ES-I3 (cell line): Measurements from ENCODE around the gene CCDC112.
"Not testable (repeated sequence)": the region's sequence is repeated elsewhere in the genome, so short reads cannot be mapped to it uniquely, and the experiment has no call there.

Source experiments
- H3K36me3 ChIP-seq: 2 replicates; pipeline ENCODE4 v1.6.1; 2013; ENCODE audit warnings: mild to moderate bottlenecking, low read length, control low read depth, moderate library complexity; ENCODE audit not compliant: insufficient read depth
- H3K4me1 ChIP-seq: 2 replicates; pipeline ENCODE4 v1.6.1; 2013; ENCODE audit warnings: mild to moderate bottlenecking, control low read depth, low read length; ENCODE audit not compliant: insufficient read depth
- H3K9ac ChIP-seq: 2 replicates; pipeline ENCODE4 v1.6.1; 2013; ENCODE audit warnings: low read depth, mild to moderate bottlenecking, low read length, moderate library complexity
- H3K9me3 ChIP-seq: 2 replicates; pipeline ENCODE4 v1.6.1; 2013; ENCODE audit warnings: mild to moderate bottlenecking, low read length, moderate library complexity; ENCODE audit not compliant: control insufficient read depth, insufficient read depth

Gene CCDC112

DNA sequence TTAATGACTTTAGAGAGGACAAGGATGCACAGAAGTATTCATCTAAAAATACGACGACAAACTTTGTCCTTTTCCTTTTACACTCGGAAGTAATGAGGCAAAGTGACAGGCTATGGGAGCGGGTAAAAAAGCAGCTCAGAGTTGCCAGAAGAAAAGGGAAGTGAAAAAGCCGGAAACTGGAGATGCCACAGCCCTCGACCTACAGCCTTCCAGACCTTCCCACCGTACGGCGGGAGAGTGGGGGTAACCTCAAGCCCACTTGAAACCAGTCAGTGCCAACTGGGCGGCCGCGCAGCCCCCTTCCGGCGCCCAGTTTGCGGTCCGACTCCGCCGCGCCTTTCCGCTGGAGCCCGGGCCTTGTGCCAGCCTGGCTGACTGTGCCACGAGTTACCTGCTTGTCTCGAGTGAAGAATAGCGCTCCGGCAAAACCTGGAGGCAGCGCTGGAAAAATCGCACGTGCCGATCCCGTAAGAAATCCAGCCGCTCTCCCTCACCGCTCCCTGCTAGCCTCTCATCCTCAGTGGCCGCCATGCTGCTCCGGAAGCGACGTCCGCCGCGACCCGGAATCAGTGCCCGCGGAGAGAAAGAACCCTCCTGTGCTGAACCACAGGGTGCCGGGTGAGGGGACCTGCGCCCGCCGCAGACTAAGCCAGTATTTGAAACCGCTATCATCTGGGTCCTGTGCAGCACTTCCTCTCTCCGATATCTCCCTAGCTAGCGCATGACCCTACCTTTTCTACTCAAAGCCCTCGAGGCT is 34.0 kb downstream of the CCDC112 start, which contains the start of gene PGGT1B:
Gene PGGT1B (minus strand): TSS at position 557 of the 757 bp plus-strand sequence. CDS start 26 bp downstream, at position 531.
- Histone ChIP-seq H3K4me1 (0 out of 2 replicates have a peak, but pooled peaks cover 5% of the 10 kb centered on the region), H3K36me3 (no peaks in the 10 kb centered on the region), H3K9ac (peak within 1 kb of the TSS; percentile 89), H3K9me3 (no peaks in the 10 kb centered on the region)

DNA sequence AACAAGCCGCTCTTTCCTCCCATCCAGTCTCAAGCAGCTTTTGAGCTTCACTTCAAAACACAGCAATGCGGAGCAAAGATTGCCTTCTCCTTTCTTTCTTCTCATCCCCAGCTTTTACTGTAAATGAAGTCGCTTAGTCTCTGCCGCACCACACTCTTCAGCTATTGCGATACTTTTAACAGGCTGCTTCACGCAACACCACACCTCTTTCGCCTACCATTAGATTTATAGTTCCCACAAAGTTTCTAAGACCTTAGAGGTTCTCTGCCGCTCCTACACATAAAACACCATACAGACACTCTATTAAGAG is 34.5 kb downstream of the CCDC112 start:
- Histone ChIP-seq H3K4me1 (0 out of 2 replicates have a peak, but pooled peaks cover 5% of the 10 kb centered on the region), H3K9me3 (no peaks in the 10 kb centered on the region), H3K9ac (peak overlapping the region; percentile 89), H3K36me3 (no peaks in the 10 kb centered on the region)

DNA sequence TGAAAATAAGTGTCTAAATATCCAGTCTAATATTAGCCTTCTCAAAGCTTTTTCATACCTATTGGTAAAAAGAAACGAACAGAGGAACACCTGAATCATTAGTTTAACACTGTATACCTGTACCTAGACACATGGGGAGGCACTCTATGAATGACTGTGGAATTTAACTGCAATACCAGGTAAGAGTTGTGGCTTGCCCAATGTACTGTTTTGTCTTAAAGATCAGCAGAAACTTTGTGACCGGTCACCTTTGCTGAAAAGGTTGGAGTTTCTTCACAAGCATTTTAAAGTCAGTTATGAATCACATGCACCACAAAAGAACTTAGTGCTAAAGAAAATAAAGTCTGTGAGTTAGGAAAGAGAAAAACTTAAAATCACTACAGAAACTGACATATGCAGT is 36.2 kb downstream of the CCDC112 start:
- Histone ChIP-seq H3K36me3 (no peaks in the 10 kb centered on the region), H3K4me1 (0 out of 2 replicates have a peak, but pooled peaks cover 5% of the 10 kb centered on the region), H3K9ac (no peak overlapping the region), H3K9me3 (no peaks in the 10 kb centered on the region)

DNA sequence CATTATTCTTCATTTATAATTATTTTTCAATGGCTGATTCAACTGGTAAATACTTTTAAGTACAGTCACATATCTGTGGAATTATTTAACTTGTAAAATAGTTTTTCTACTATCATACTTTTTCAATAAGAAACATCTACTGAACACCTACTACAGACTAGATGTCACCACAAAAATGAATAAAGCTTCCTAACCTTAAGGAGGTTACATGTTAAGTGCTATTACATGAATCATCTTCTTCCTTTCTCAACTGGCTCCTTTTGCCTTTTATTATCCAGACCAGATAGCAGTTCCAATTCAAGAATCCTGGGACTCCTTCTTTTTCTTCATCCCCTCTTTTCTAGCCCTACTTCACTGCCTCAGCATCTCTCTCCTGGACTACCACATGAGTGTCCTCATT is 38.5 kb downstream of the CCDC112 start:
- H3K36me3 ChIP-seq, result no peaks in the 10 kb centered on the region

DNA sequence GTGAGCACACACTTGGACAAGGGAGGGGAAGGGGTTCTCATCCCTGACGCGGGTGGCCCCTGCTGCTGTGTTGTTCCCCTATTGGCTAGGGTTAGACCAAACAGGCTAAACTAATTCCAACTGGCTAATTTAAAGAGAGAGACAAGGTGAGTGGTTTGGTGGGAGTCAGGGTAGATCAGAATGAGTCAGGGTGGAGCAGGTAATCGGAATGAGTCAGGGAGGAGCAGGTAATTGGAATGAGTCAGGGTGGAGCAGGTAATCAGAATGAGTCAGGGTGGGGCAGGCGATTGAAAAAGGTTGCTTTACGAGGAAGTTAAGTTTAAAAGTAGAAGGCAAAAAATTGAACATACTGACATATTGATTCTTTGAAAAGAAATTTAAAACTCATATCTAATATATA is 47.1 kb downstream of the CCDC112 start:
- not testable (repeated sequence) for H3K36me3 ChIP-seq, H3K9ac ChIP-seq, H3K4me1 ChIP-seq, H3K9me3 ChIP-seq

More for the DNA sequence above, 38.5 kb downstream of the CCDC112 start:
- H3K9ac ChIP-seq, result no peak overlapping the region
- no peaks in the 10 kb centered on the region for H3K9me3 ChIP-seq
- H3K4me1 ChIP-seq, result no peaks in the 10 kb centered on the region

DNA sequence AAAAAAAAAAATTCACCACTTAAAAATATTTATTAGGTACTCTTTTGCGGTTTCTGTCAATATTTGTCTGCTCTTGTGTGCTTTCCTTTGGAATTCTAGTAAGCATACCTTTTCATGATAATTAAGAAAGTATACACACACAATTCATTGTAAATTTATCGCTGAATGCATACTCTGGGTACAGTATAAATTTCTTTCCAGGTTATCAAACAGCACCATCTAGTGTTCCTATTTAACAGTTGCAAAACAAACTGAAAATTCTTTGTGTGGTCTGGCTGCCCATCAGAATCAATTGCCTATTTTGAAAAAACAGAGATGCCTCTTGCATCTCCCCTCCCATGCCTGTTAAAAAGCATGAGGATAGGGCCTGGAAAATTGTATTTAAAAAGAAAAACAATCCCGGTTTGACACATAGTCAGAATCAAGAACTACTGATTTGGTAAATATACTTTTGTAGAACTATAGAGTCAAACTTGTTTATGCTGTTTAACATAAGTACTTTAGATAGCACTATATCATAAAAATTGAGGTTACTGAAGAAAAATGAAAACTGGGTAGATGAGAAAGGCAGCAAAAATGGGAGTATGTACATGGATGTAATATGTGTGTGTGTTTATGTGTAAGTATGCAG is 50.0 kb downstream of the CCDC112 start:
- no peaks in the 10 kb centered on the region for H3K9me3 ChIP-seq
- no peak overlapping the region for H3K9ac ChIP-seq
- H3K4me1 ChIP-seq, result no peaks in the 10 kb centered on the region
- no peaks in the 10 kb centered on the region for H3K36me3 ChIP-seq

DNA sequence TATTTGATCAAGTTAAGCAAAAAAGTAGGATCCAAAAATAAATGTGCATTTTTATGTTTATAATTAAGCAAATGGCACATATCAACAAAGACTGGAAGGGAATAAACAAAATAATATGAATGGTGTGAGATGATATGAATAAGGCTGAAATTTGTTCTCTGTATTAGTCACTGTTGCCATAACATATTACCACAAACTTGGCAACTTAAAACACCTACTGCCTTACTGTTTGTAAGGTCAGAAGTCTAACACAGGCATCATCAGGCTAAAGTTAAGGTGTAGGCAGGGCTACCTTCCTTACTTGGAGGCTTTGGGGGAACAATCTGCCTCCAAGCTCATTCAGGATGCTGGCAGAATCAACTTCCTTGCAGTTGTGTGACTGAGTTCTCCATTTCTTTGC is 53.0 kb downstream of the CCDC112 start:
- no peaks in the 10 kb centered on the region for H3K9me3 ChIP-seq
- no peaks in the 10 kb centered on the region for H3K4me1 ChIP-seq
- no peak overlapping the region for H3K9ac ChIP-seq
- no peaks in the 10 kb centered on the region for H3K36me3 ChIP-seq

DNA sequence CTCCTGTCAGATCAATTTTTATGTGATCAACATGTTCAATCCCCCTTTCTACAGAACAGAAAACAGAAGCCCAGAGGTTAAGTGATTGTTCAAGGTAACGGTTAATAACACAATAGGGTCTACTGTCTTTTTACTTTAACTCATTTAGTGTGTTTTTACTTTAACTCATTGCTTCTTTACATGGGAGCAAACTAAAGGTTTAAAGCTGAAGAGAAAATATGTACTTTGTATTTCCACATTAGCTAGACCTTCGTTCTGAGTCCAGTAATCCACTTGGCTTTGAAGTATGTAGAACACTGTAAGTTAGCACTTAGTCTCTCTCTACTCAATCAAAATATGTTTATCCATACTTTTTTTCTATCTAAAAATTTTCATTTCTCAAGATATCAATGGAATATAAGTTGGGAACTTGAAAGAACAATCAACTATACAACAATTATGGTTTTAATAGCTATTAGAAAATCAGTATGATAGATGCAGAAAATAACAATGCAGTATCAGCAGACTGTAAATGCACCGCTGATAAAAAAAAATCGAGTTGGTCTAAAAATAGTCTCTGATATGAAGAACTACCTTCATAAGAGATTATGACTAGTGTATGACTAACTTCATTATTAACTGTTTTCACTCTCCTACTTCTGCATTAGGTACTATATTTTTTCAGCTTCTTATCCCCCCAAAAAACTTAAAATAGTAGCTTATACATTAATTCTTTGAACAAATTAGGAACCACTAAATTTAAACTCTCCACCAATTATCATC is 54.4 kb downstream of the CCDC112 start:
- H3K9me3 ChIP-seq, result no peaks in the 10 kb centered on the region
- H3K36me3 ChIP-seq, result no peaks in the 10 kb centered on the region
- no peak overlapping the region for H3K9ac ChIP-seq
- no peaks in the 10 kb centered on the region for H3K4me1 ChIP-seq

DNA sequence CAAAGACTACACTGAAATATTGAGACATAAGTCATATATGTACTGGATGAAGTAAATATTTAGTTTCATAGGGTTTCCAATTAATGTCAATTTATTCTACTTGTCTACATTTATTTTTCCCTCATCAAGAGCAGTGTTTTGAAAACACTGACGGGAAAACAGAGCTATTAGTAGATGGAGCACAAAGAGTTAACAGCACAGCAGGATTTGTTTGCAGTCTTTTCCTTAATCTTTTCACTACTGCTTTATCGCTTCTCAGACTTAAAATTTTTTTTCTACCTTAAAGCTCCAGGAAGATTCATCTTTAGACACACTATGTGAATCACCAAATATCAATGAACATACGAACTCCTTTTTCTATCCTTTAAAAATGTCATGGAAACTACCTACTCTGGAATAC is 59.4 kb downstream of the CCDC112 start:
- no peak overlapping the region for H3K9ac ChIP-seq
- H3K9me3 ChIP-seq, result no peaks in the 10 kb centered on the region
- no peaks in the 10 kb centered on the region for H3K4me1 ChIP-seq
- H3K36me3 ChIP-seq, result no peaks in the 10 kb centered on the region; the same call in none of the 2 replicates

DNA sequence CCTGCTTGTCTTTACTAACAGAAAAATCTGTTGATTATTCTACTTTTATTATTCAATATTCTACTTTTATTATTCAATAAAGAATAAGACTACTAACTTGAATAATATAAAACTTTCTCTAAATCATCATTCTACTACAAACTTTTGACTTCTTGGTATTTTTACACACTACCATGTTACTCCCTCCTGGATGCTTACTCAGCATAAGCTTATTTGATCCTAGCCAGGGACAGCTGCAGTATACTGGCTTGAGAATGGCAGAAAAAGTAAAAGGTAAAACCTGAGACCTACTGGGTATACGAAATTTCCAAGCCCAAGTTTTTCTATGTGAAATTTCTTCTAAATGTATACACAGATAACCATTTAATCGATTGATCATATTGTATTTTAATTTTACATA is 59.9 kb downstream of the CCDC112 start:
- Histone ChIP-seq H3K36me3 (no peaks in the 10 kb centered on the region; the same call in none of the 2 replicates), H3K9me3 (no peaks in the 10 kb centered on the region)

DNA sequence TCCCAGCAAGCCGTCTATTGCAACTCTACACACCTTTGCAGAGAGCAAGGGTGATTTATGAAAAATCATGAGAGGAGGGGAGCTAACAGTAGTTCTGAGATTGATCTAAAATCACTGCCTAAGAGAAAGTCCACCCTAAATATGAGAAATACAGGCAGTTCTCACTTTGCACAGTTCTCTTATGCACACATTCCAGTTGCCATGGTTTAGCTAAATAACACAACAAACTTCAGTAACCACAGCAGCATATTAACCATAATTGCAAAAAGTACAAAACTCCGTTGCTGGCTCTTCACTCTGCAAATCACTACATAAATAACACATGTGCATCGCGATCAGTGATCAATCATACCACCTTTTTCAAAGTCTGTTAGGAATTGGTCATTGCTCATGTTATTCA is 64.9 kb downstream of the CCDC112 start:
- H3K4me1 ChIP-seq, result no peaks in the 10 kb centered on the region
- H3K36me3 ChIP-seq, result no peaks in the 10 kb centered on the region; the same call in none of the 2 replicates
- H3K9me3 ChIP-seq, result no peaks in the 10 kb centered on the region
- H3K9ac ChIP-seq, result no peak overlapping the region

More for the DNA sequence above, 59.9 kb downstream of the CCDC112 start:
- no peak overlapping the region for H3K9ac ChIP-seq
- no peaks in the 10 kb centered on the region for H3K4me1 ChIP-seq

DNA sequence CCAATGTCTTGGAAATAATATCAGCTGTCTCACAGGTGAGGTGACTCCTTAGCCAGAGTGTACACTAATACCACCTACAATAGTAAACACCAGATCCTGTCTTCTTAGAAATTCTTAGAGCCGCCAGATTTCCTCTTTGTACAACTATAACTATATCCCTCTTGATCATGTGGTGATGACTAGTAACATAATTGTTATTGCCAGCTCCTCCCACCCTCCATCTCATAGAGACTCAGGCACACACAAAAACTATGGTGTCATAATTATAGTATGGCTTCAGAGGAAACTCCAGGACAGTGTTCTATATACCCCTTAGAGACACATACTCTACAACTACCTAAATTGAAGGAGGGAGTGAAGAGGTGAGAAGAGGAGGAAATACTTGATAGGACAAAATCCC is 66.8 kb downstream of the CCDC112 start:
- no peak overlapping the region for H3K9ac ChIP-seq
- no peaks in the 10 kb centered on the region for H3K9me3 ChIP-seq
- H3K4me1 ChIP-seq, result no peaks in the 10 kb centered on the region
- no peaks in the 10 kb centered on the region; the same call in none of the 2 replicates for H3K36me3 ChIP-seq

DNA sequence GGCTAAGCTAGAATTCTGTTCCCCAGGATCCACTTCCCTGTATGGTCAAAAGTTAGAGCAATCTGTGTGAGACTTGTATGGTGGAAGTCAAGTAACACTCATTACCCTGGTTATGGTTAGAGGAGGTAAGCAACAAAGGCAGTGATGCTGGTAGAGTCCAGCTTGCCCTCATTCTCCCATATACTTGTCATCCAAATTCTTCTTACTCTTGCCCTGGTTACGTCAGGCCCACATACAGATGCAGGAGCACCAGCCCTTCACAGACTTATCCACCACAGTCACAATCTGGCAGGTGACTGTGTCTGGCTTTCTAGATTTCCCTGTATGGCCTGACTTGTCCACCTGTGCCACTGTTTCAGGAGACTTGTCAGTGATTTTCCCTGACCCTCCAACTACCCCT is 69.2 kb downstream of the CCDC112 start:
- Histone ChIP-seq H3K4me1 (no peaks in the 10 kb centered on the region), H3K9me3 (no peaks in the 10 kb centered on the region), H3K36me3 (no peaks in the 10 kb centered on the region; the same call in 1 of the 2 replicates), H3K9ac (no peak overlapping the region)
